HCT116 (cell line): ENCODE measurements around the gene HMCN2. TPM values are rescaled to one million over a fixed set of nuclear protein-coding genes. Genes with fewer than 3 reads are reported as not detected.

ENCODE experiments used
- ATAC-seq: fragments of 200-7000 bp; cut with Tn5 transposase; 2 replicates; pipeline ENCODE4 v1.9.1; 2020; ENCODE audit warnings: mild to moderate bottlenecking, moderate library complexity
- BruUV-seq: library from RNA; stranded (reverse); fragments of 400-500 nt; replicated peaks from 2 replicates; lab custom pipeline; 2021; lab: Mats Ljungman, UMichigan
- CTCF ChIA-PET: fragments of 300-600 bp; sonication (Branson Sonifier 250); formaldehyde crosslinking; loops from one replicate; lab custom pipeline; 2021; ENCODE audit warnings: antibody characterized with exemption; lab: Charles Lee
- POLR2A ChIA-PET: fragments of 300-600, 350-600 bp; sonication (Branson Sonifier 250); formaldehyde crosslinking; loops from one replicate; lab custom pipeline; 2021; ENCODE audit warnings: antibody characterized with exemption; lab: Charles Lee
- RAD21 ChIA-PET, 2 experiments: fragments of 300-600 bp; sonication (Branson Sonifier 250); formaldehyde crosslinking; loops; one replicate each; lab custom pipeline; 2023; ENCODE audit warnings: low total read pairs in 2 of 2; ENCODE audit not compliant: uncharacterized antibody in 2 of 2, unreplicated experiment in 2 of 2, low non-redundant PET in 1 of 2; lab: Charles Lee
- DNase-seq: peaks from one replicate; pipeline ENCODE4 v3.0.0-alpha.2; 2010; ENCODE audit warnings: low read depth, low spot score
- H2AFZ ChIP-seq: fragments of 200-600 bp; shearing (Covaris generic), sonication (generic); 2 replicates; pipeline ENCODE4 v1.6.1; 2017; ENCODE audit warnings: low read depth, mixed run types, mixed read lengths, antibody characterized with exemption, low read length; ENCODE audit not compliant: poor library complexity, severe bottlenecking
- H3K27ac ChIP-seq: 2 replicates; pipeline ENCODE4 v1.5.1; 2012; ENCODE audit warnings: low read depth, low read length
- H3K27me3 ChIP-seq: fragments of 200-600 bp; sonication (generic); 2 replicates; pipeline ENCODE4 v1.6.1; 2016; ENCODE audit warnings: mixed run types, low read length, mixed read lengths; ENCODE audit not compliant: insufficient read depth
- H3K36me3 ChIP-seq, 2 experiments: fragments of 200-500 bp in 1 of 2; fragments of 200-600 bp in 1 of 2; sonication (Bioruptor generic) in 1 of 2; sonication (generic) in 1 of 2; 2 replicates each; pipeline versions ENCODE4 v1.5.1 to v1.6.1; 2014 to 2016; ENCODE audit warnings: low read length in 2 of 2, inconsistent platforms in 1 of 2, mixed read lengths in 1 of 2, mixed run types in 1 of 2; ENCODE audit not compliant: insufficient read depth in 2 of 2, control insufficient read depth in 1 of 2
- H3K4me1 ChIP-seq, 2 experiments: fragments of 200-600 bp in 1 of 2; sonication (generic) in 1 of 2; 2 replicates each; pipeline versions ENCODE4 v1.5.1 to v1.6.1; 2012 to 2017; ENCODE audit warnings: low read length in 2 of 2, inconsistent platforms in 1 of 2, mild to moderate bottlenecking in 1 of 2, mixed read lengths in 1 of 2, mixed run types in 1 of 2, moderate library complexity in 1 of 2; ENCODE audit not compliant: insufficient read depth in 2 of 2, control insufficient read depth in 1 of 2
- H3K4me2 ChIP-seq: fragments of 200-600 bp; sonication (generic); 2 replicates; pipeline ENCODE4 v1.6.1; 2017; ENCODE audit warnings: mixed run types, low read length, mixed read lengths
- H3K4me3 ChIP-seq, 2 experiments: fragments of 200-600 bp in 1 of 2; sonication (generic) in 1 of 2; replicated peaks in 1 of 2; 2 replicates each; pipeline ENCODE4 v1.5.1; 2011 to 2016; ENCODE audit warnings: low read length in 2 of 2, control low read depth in 1 of 2, low read depth in 1 of 2, mild to moderate bottlenecking in 1 of 2, mixed read lengths in 1 of 2, mixed run types in 1 of 2
- H3K79me2 ChIP-seq: fragments of 200-600 bp; sonication (generic); 2 replicates; pipeline ENCODE4 v1.6.1; 2017; ENCODE audit warnings: mild to moderate bottlenecking, mixed run types, low read length, moderate library complexity, mixed read lengths; ENCODE audit not compliant: insufficient read depth
- H3K9ac ChIP-seq: fragments of 200-600 bp; sonication (generic); 2 replicates; pipeline ENCODE4 v1.6.1; 2016; ENCODE audit warnings: low read length, mixed read lengths
- H3K9me2 ChIP-seq: fragments of 200-600 bp; sonication (generic), shearing (Covaris generic); 2 replicates; pipeline ENCODE4 v1.6.1; 2017; ENCODE audit warnings: mixed run types, mild to moderate bottlenecking, moderate library complexity; ENCODE audit not compliant: insufficient read depth
- H3K9me3 ChIP-seq, 2 experiments: fragments of 200-500 bp in 1 of 2; fragments of 200-600 bp in 1 of 2; sonication (Bioruptor generic) in 1 of 2; sonication (generic) in 1 of 2; 2 replicates each; pipeline ENCODE4 v1.6.1; 2014 to 2017; ENCODE audit warnings: low read length in 2 of 2, mixed read lengths in 2 of 2, inconsistent platforms in 1 of 2, low read depth in 1 of 2, mild to moderate bottlenecking in 1 of 2, mixed run types in 1 of 2, moderate library complexity in 1 of 2; ENCODE audit not compliant: control insufficient read depth in 1 of 2, insufficient read depth in 1 of 2
- H4K20me1 ChIP-seq: fragments of 200-600 bp; sonication (generic), shearing (Covaris generic); 2 replicates; pipeline ENCODE4 v1.6.1; 2017; ENCODE audit warnings: mixed run types, mild to moderate bottlenecking, moderate library complexity; ENCODE audit not compliant: insufficient read depth
- CEBPB ChIP-seq: IDR thresholded peaks from 2 replicates; pipeline ENCODE4 v1.6.1; 2012; ENCODE audit warnings: low read depth
- EGR1 ChIP-seq: IDR thresholded peaks from 2 replicates; pipeline ENCODE4 v1.6.1; 2012; ENCODE audit warnings: low read depth
- ELF1 ChIP-seq: IDR thresholded peaks from 2 replicates; pipeline ENCODE4 v1.6.1; 2012; ENCODE audit warnings: low read depth, borderline replicate concordance
- EZH2 ChIP-seq: fragments of 200-600 bp; sonication (generic); IDR thresholded peaks from 2 replicates; pipeline ENCODE4 v1.6.1; 2017; ENCODE audit warnings: antibody characterized with exemption, mixed run types
- EZH2phosphoT487 ChIP-seq: fragments of 200-600 bp; IDR thresholded peaks from 2 replicates; pipeline ENCODE4 v1.6.1; 2018; ENCODE audit warnings: antibody characterized with exemption, borderline replicate concordance
- FOSL1 ChIP-seq: IDR thresholded peaks from 2 replicates; pipeline ENCODE4 v1.6.1; 2012; ENCODE audit warnings: low read depth
- JUND ChIP-seq: IDR thresholded peaks from 2 replicates; pipeline ENCODE4 v1.6.1; 2012
- POLR2A ChIP-seq: IDR thresholded peaks from 2 replicates; pipeline ENCODE4 v1.7.0; 2011; ENCODE audit warnings: borderline replicate concordance; ENCODE audit not compliant: insufficient read depth, insufficient read length; ENCODE audit errors: extremely low read depth
- POLR2AphosphoS5 ChIP-seq: IDR thresholded peaks from 2 replicates; pipeline ENCODE4 v1.6.1; 2011; ENCODE audit warnings: mild to moderate bottlenecking, low read depth, low read length, moderate library complexity
- RAD21 ChIP-seq: IDR thresholded peaks from 2 replicates; pipeline ENCODE4 v1.6.1; 2012; ENCODE audit warnings: low read depth, mild to moderate bottlenecking
- SIN3A ChIP-seq: IDR thresholded peaks from 2 replicates; pipeline ENCODE4 v1.6.1; 2012; ENCODE audit warnings: low read depth
- SP1 ChIP-seq: IDR thresholded peaks from 2 replicates; pipeline ENCODE4 v1.6.1; 2012; ENCODE audit warnings: low read depth
- TCF7L2 ChIP-seq: IDR thresholded peaks from 2 replicates; pipeline ENCODE4 v1.7.0; 2011; ENCODE audit warnings: borderline replicate concordance, inconsistent platforms; ENCODE audit not compliant: insufficient read depth, insufficient read length; ENCODE audit errors: extremely low read depth
- YY1 ChIP-seq: IDR thresholded peaks from 2 replicates; pipeline ENCODE4 v1.6.1; 2011; ENCODE audit warnings: low read length, low read depth, moderate library complexity, mild to moderate bottlenecking; ENCODE audit not compliant: insufficient replicate concordance; ENCODE audit errors: extremely low read depth
- ZFX ChIP-seq: fragments of 450-650 bp; IDR thresholded peaks from 2 replicates; pipeline ENCODE4 v1.6.1; 2017
- ZNF274 ChIP-seq: fragments of 200-500 bp; sonication (Bioruptor generic); IDR thresholded peaks from 2 replicates; pipeline ENCODE4 v1.6.1; 2014; ENCODE audit warnings: mild to moderate bottlenecking, low read depth, low read length, inconsistent platforms
- intact Hi-C: fragments of 100-400 bp; cut with micrococcal nuclease; formaldehyde crosslinking; loops from 2 replicates; pipeline ENCODE4 v1.10.0; 2022
- total RNA-seq: library from RNA; stranded (reverse); gene quantifications from one replicate; pipeline ENCODE4 v1.2.1, GENCODE V29; 2021; ENCODE audit not compliant: unreplicated experiment
- TF ChIP-seq, protein P1 (sequence below), 3 experiments: fragments of 200-600 bp in 1 of 3; sonication (generic) in 1 of 3; IDR thresholded peaks in 2 of 3; conservative IDR thresholded peaks in 1 of 3; 2 replicates each; pipeline ENCODE4 v1.5.1; 2012 to 2017; ENCODE audit warnings: low read depth in 2 of 3, low read length in 2 of 3, antibody characterized with exemption in 1 of 3, borderline replicate concordance in 1 of 3, control low read depth in 1 of 3, mild to moderate bottlenecking in 1 of 3, mixed read lengths in 1 of 3, mixed run types in 1 of 3, moderate library complexity in 1 of 3; ENCODE audit not compliant: insufficient read depth in 1 of 3
- TF ChIP-seq, protein P2 (sequence below): IDR thresholded peaks from 2 replicates; pipeline ENCODE4 v1.6.1; 2012

The HMCN2 gene
- total RNA-seq, 1 experiment from 2014 or later: 0.22 TPM

DNA sequence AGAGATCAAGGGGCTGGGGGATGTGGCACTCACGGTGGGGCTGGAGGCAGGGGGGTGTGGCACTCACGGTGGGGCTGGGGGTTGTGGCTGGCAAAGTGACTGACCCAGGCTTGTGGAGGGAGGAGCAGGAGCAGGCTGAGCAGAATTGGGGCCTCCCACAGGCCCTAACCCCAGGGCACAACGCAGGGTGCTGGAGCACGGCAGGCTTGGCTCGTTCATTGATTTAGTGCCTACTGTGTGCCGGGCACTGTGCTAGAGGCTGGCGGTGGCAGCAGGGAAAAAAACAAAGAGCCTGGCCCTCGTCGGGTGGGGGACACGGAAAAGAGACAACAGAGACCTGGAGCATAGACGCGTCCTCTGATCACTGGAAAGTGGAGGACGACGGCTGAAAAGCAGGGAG, 80.9 kb downstream of the HMCN2 start:
- Histone ChIP-seq H3K4me3 (no peak overlapping the region), H3K9me2 (no peaks in the 10 kb centered on the region), H3K9me3 (no peaks in the 10 kb centered on the region), H3K4me2 (no peak overlapping the region), H3K36me3 (no peaks in the 10 kb centered on the region), H3K9ac (no peak overlapping the region), H3K79me2 (no peaks in the 10 kb centered on the region), H2AFZ (no peak overlapping the region), H3K27ac (no peak overlapping the region), H4K20me1 (no peaks in the 10 kb centered on the region), H3K27me3 (no peaks in the 10 kb centered on the region), H3K4me1 (no peaks in the 10 kb centered on the region; a peak in 1 of 4 replicates)
- TF ChIP-seq RAD21 (no peak), JUND (no peak), SIN3A (no peak), POLR2AphosphoS5 (no peak), FOSL1 (no peak), ZFX (no peak), EZH2 (no peak), POLR2A (no peak), ELF1 (no peak), YY1 (no peak), SP1 (no peak), ZNF274 (no peak), EZH2phosphoT487 (no peak), CEBPB (no peak), TCF7L2 (no peak), EGR1 (no peak)
- TF ChIP-seq, protein P1, sequence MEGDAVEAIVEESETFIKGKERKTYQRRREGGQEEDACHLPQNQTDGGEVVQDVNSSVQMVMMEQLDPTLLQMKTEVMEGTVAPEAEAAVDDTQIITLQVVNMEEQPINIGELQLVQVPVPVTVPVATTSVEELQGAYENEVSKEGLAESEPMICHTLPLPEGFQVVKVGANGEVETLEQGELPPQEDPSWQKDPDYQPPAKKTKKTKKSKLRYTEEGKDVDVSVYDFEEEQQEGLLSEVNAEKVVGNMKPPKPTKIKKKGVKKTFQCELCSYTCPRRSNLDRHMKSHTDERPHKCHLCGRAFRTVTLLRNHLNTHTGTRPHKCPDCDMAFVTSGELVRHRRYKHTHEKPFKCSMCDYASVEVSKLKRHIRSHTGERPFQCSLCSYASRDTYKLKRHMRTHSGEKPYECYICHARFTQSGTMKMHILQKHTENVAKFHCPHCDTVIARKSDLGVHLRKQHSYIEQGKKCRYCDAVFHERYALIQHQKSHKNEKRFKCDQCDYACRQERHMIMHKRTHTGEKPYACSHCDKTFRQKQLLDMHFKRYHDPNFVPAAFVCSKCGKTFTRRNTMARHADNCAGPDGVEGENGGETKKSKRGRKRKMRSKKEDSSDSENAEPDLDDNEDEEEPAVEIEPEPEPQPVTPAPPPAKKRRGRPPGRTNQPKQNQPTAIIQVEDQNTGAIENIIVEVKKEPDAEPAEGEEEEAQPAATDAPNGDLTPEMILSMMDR (IDR thresholded peaks at IDR 0.05 in 2 of 3, conservative IDR thresholded peaks at IDR 0.05 in 1 of 3; ENCODE audit: borderline replicate concordance in 1 of 3, insufficient read depth in 1 of 3, low read depth in 2 of 3, low read length in 2 of 3): no peak
- TF ChIP-seq, protein P2, sequence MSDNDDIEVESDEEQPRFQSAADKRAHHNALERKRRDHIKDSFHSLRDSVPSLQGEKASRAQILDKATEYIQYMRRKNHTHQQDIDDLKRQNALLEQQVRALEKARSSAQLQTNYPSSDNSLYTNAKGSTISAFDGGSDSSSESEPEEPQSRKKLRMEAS: no peak
- RAD21 ChIA-PET: no interaction called here
- BruUV-seq: no TSS peak
- CTCF ChIA-PET: interaction anchor here (0.7 kb wide), 1 partner anchor 237 kb away, joined by 3 read pairs; no protein-coding TSS in a partner anchor
- intact Hi-C loops: no loop called here
- no peak for DNase-seq
- ATAC-seq: no peak
- POLR2A ChIA-PET: no interaction called here
